ENCODE data around the gene PRDX2.

PRDX2 gene

DNA sequence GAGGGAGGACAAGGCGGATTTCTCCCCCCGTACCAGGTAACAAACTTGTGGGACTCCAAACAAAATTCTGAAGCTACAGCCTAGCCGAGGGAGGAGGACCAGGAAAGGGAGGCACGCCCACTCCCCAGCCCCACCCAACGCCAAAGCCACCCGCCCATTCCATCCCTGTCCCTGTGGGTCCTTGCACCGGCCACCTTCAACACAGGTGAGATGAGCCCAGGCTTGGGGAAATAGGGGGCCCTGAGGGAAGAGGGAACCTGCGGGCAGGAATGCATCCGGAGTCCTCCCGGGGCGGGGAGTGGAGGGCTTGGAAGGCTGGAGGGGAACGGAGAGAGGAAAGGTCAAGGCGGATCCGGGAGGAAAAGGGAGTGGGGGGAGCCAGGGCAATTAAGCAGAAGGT is 50.0 kb downstream of the PRDX2 start, which contains the start of gene BEST2:
BEST2 (plus strand) TSS at position 157 of the 400 bp plus-strand sequence. CDS start 802 bp downstream, outside the sequence.
- DNase-seq = no peak

DNA sequence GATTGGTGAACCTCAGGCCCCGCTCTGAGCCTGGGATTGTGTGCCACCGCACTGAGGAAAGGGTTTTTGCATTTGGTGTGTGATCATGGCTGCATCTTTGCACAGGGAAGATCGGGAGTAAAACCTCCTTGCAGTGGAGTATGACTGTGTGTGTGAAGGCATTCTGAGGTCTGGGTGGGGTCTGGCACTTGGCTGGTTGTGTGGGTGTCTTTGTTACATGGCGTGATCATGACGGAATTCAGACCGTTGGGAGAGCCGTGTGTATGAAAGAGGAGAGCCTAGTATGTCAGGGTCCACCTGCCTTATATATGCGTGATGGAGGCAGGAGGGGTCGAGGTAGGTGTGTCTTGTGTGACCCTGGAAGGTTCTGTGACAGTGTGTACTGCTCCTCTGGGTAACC is 50.7 kb downstream of the PRDX2 start:
- no peak for DNase-seq

DNA sequence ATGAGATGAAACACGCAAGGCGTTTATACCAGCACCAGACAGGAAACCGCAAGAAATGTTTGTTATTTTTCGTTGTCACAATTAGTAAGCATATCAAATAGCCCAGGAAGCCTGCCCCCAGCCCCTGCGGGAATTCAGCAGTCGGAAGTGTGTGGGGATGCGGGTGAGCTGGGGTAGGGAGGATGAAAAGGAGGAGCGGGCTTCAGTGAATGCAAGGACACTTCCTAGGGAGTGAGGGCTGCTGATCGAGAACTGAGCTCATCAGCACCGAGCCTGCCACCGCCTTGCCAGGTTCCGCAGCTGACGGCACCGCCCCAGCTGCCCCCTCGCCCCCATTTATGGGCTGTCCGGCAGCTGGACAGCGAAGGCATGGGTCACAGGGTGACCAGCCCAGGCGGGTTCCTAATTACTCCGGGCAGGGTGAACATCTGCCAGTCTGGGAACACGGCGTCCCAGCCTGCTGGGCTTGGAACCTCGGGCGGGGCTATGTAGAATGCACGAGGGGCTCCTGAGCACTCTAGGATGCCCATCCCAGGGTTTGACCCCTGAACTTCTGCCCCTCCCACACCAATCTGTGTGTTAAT is 51.6 kb downstream of the PRDX2 start:
- no peak for DNase-seq

DNA sequence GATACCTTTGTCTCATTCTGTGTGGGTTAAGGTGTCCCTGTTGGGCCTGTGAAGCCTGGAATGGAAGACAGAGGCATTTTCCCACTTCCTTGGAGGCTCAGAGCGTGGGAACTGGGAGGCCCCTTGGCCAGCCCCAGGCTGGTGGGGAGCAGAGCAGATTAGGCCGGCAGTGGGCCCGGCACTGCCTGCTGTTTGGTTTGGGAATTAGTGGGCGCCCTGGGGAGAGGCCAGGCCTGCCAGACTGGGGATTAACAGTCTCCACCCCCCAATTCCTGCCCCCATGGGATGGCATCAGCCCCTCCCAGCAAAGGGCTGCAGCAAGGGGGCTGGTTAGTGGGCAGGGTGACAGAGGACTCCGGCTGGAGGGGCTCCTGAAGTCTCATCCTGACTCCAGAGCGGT is 53.1 kb downstream of the PRDX2 start:
- DNase-seq = no peak
